ENCODE results near the gene PCK1.

Gene PCK1

DNA sequence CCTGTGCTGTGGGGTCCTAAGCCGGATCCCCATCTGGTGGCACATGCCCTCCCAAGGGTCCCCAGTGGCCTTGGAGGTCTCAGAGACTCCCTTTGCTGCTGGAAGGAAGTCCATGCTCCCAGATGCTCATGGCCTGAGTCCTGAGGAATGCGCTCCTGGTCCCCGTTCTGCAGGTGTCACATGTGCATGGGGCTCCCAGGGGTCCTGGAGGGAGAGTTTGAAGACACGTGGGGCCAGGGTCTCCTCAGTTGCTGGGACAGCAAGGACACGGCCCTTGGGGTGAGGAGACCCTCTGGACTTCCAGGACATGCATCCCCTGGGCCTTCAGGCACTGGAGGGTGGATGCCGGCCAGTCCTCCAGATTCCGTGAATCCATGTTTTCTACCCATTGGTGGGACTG, 47.6 kb downstream of the PCK1 start:
- no peak for FAIRE-seq

DNA sequence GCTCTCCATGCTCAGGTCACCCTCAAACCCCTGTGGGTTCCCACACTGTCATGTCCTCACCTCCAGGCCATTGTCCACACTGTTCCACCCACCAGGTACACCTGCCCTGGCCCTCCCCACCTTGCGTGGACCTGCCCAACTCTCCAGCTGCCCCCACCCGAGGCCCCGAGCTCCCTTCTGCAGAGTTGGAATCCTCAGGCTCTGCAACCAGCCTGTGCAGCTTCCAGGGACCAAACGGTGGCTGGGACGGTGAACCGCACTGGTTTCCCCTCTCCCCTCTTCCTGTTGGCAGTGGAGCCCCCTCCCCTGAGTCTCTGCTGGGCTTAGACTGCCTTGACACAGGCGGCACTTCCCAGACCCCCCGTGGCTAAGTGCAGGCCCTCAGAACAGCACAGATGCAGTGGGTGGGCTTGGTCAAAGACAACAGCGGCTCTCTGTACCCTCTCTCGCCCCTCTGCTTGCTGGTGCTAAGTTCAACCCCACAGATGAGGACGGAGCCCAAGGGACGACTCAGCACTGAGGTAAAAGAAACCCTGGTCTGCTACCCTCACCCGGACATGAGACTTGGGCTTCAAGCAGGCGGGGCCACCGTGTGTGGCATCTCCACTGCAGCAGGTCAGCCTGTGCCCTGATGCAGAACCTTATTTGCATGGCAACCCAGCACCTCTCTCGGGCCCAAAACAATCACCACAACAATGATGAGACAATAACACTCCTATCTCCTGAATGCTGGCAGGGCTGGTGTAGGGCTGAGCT, 48.4 kb downstream of the PCK1 start:
- FAIRE-seq: no peak

DNA sequence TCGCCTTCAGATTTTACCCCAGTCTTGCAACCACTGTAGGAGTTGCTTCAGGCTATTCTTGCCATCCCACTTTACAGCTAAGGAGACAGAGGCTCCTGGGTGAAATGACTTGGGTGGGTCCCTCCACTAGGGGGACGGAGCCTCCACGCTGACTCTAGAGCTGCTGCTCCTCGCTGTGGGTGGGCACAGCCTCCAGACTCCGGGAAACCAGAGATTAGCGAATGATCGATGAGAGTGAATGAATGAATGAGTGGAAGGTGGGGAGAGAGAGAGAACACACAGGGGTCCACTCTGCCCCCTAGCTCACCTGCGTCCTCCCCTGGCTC, 48.9 kb downstream of the PCK1 start:
- no peak for FAIRE-seq

DNA sequence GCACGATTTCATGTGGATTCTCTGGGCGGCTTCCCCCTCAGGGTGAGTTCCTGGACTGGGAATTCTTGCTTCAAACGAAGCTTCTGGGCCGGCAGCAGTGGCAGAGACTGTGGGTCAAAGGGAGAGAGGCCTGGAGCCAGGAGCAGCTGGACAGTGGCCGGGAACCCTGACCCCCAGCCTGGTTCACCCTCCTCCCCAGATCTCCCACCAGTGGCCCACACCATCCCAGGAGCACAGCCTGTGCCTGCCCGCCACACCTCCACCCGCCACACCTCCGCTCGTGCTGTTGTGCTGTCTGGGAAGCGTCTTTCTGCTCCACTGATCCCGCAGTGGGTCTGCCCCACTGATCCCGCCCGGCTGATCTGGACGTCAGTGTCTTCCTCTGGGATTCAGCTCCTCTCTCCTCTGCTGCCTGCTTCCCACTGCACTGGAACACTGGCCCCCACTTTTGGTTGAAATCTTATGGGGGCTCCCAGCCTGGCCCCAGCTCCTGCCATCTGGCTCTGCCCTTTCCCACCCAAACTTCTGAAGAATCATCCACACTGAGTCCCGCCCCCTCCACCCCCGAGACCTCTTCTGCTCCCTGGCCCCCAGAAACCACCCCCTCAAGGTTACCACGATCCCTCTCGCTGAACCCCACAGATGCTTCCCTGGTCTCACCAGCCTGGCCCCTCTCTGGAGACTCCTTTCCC, 49.5 kb downstream of the PCK1 start:
- FAIRE-seq: no peak

DNA sequence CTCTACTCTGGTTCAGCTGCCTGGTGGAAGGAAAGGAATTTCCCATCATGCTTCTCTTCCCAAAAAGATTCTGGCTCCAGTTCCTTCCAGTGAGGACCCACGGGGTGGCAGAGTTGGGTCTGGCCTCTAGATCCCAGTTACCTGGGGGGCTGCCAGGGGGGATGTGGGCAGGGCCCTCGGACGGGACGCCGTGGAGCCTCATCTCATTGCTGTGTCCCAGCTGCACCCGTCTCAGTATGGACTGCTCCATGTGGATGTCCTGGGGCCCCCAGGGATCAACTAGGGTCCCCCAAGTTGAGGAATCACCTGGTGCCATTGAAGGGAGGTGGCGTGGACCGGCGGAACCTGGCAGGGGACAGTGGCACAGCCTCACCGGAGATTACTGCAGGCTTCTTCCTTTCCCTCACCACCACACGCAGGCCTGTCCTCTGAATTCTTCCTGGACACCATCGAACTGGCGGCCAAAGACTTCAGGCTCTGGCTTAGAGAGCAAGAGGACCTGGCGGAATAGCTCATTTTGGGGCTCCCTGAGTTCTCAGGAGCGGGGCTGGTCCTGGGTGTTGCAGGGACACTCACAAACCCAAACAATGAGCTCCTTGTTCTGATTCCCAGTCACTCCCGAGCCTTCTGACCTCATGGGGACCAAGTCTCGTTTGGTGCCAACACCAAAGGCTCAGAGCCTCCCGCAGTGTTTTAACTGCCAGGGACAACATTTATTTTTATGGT, 50.8 kb downstream of the PCK1 start:
- FAIRE-seq: no peak

DNA sequence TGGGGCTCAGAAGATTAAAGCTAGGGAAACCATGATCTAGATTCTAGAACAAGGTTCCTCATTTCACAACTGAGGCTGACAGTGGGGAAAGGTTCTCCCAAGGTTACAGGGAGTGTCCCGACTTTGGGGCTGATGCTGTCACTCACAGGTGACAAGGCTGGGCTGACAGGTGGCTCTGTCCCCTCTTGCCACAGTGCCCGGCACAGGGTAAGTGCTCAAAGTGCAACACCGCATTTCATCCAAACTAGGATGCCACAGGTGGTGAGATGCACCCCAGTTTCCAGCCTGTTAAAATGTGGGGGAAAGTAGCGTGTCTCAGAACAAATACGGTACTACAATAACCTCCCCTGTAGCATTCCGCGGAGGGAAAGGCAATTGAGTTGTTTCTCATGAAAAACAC, 51.5 kb downstream of the PCK1 start:
- no peak for FAIRE-seq

DNA sequence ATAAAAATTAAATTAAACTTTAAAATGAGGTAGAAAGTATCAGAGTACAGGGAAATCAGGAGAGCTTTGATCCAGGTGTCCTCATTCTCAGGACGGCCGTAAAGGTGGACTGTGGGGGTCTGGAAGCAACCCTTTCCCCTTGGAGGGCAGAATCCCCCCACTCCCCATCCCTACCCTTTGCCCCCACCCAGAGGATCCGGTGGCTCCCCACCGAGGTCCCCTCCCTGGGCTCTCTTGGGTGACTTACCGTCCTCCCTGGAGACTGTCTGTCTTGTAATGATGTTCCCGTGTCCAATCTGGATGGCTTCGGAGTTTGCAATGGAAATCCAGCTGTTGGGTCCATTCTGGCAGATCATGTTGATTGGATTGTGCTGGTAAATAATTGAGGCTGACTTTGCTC, 52.0 kb downstream of the PCK1 start:
- no peak for FAIRE-seq

DNA sequence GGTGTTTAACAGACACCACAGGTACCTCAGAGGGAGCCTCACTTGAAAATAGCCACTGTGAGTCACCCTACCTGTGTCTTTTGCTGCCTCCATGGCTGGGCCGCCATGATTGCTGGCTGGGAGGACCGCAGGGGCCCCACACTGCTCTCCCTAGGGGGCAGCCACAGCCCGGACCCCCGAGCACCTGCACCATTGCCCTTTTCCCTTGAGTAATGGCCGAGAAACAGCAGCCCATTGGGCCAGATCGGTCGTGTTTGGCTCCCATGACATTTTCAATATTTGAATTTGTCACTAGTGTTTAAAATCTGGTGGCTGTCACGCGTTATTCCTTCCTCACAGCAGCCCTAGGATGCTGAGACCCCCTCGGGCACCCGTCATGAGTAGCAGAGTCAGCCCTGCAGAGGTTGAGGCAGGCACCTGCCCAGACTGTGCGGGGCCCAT, 52.6 kb downstream of the PCK1 start:
- no peak for FAIRE-seq

DNA sequence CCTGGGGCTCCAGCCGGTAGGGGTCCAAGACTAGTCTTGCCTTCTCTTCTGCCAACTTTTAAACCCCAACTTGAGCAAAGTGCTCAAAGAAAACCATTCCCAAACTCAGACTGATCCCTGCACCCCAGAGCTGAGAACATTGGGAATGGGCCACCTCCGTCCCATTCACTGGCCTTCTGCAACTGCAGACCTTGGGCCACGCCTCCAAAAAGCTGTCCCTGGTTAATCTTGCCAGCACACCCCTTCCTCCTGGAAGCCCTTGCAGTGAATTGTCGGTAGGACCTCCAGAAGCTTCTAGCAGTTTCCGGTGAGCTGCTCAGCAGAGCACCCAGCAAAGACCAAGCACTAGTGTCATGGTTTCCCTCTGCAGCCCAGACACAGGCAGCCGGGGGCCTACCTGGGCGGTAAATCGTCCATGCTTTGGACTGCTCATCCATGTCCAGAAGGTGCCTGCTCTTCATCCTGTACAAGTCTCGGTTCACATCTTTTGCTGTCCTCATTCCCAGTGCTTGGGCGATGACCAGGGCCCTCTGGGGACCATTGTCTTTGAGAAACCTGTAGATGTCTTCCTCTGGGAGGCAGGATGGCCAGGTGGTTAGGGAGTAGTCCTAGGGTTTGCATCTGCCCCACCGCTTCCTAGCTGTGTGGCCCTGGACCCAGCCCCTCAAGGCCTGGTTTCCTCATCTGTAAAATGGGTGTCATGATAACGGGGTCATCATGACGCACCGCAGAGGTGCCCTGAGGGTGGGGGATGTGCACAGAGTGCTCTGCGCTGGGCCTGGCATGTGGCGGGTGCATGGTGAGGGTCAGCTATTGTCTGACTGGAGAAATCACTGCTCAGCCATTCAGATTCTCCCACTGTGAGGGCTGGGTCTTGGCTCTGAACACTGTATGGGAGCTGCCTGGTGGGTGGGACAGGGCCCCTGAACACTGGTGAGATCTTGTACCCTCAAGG, 53.9 kb downstream of the PCK1 start:
- no peak for FAIRE-seq

DNA sequence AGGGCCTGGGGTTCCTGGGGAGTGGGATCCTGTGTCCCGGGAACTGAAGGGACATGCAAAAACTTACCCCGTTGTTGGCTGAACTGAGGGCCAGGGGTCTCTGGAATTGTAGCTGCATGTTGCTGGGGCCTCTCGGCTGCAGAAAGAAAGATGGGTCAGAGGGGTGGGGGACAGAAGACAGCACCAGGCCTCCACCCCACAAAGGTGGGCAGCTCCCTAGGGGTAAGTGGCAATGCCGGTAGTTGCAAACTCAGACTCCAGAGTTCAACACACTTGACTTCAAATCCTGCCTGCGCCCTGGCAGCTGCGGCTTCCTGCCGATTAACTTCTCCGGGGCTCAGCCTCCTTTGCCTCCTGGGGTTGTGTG, 54.5 kb downstream of the PCK1 start:
- no peak for FAIRE-seq

DNA sequence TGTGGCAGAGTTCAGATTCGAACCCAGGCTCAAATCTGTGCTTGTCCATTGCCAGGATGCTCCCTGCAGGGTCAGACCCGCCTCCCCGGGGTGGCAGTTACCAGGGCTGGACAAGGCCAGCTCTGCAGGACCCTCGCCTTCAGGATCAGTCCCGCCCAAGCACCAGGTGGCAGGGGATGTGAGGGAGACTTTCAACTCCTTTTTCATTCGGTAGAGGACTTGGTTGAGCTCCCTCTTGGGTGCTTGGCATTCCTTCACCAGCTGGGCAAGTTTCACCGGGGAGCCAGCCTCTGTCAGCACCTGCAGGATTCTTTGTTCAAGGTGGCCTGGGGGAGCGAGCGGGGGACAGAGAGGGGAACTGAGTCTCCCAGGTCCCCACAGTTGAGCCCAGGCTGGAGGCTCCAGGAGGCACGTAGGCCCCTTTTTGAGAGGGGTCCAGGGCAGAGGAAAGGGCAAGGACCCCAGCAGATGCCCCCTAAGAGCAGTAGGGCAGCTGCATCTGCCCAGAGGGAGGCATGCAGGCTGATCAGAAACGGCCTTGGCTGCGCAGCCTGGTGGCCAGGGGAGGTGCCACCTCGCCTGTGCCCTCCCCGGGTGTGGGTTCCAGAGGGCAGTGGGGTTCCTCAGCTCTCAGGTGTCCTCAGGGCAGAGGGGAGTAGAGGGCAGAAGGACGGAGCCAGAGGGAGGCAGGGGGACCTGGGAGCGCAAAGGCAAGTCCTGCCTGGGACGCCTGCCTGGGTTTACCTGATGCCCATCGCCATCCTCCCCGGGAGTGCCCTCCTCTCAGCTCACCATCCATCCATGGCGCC, 55.4 kb downstream of the PCK1 start:
- no peak for FAIRE-seq

DNA sequence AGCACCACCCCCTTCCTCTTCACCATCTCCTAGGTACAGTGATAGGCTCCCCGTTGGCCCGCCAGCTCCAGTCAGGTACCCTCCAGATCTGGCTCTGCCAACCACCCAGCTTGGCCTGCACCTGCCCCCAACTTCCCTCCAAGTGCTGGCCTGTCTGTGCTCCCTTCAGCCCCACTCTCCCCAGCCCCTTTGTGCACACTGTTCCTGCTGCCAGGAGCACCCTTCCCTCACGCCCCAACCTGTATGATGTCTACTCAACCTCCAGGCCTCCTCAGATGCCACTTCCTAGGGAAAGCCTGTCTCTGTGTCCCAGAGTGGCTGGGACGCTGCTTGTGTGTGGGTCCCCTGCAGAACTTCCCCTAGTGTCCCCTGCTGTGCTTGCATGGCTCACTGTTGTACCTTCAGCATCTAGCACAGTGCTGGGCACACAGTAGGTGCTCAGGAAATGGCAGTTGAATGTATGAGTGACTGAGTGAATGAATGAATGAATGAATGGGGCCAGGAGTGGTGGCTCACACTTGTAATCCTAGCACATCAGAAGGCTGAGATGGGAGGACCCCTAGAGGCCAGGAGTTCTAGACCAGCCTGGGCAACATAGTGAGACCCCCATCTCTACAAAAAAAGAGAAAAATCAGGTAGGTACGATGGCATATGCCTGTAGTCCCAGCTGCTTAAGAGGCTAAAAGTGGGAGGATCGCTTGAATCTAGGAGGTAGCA, 56.3 kb downstream of the PCK1 start:
- no peak for FAIRE-seq
